Stimulated activated naive CD8-positive, alpha-beta T cell treated with anti-CD3 and anti-CD28 coated beads, Interleukin-15, Interleukin-2, amounts not matched to agents 100 U/mL and 50 U/mL, for 24 hours (primary cell): ENCODE measurements around the gene TMEM130.
A peak's percentile ranks its signal among the peaks of the same experiment; 100 is the strongest.

ENCODE experiments used
- ATAC-seq: fragments of 150-1000 bp; cut with Tn5 transposase; one replicate; pipeline ENCODE4 v1.10.0; 2021
- DNase-seq: peaks from one replicate; pipeline ENCODE4 v3.0.0; 2021

The TMEM130 gene

GRCh38 chr7:98808751-98809460, 60.9 kb downstream of the TMEM130 start:
- ATAC-seq = no peak

DNA sequence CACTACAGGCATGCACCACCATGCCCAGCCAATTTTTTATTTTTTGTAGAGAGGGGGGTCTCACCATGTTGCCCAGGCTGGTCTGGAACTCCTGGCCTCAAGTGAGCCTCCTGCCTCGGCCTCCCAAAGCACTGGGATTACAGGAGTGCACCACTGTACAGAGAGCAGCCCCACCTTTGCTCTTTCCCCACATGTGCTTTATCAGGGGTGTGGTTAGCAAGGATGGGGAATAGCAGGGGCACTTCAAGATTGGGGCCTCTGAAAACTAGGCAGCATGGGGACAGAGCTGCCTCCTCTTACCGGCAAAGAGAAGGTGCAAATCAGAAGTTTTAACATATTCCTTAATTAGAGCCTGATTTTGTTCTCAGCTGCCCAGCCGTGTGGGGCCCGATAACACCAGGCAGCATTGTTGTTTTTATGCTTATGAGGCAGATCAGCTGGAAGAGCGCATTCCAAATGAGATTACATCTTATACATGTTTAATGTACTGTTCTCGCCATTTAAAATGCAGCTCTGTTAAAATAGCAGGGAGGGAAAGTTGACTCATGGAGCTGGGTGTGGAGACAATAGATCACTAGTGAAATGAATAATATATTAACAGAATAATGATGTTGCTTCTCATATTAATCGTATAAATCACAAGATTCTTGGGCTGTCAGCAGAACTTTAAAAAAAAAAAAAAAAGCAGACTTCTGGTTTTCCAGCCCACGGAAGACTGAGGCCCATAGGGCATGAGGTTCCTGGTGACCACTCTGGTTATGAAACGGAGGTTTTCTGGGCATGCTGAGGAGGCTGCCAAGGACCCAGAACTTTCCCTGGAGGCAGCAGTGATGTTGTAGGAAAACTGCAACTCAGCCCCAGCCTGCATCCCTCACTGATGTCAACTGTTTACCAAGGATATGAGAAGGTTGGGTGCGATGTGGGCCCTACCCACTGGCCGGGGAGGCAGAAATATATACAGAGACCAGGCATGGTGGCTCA, 62.5 kb downstream of the TMEM130 start:
- DNase-seq (no peak), ATAC-seq (no peak)

More at GRCh38 chr7:98808751-98809460, 60.9 kb downstream of the TMEM130 start:
- no peak for DNase-seq

- DNase-seq (no peak), ATAC-seq (no peak)
Observed at GRCh38 chr7:98805956-98806838, 63.6 kb downstream of the TMEM130 start.

- DNase-seq = no peak
- no peak for ATAC-seq
Observed at GRCh38 chr7:98802781-98803110, 67.1 kb downstream of the TMEM130 start.

DNA sequence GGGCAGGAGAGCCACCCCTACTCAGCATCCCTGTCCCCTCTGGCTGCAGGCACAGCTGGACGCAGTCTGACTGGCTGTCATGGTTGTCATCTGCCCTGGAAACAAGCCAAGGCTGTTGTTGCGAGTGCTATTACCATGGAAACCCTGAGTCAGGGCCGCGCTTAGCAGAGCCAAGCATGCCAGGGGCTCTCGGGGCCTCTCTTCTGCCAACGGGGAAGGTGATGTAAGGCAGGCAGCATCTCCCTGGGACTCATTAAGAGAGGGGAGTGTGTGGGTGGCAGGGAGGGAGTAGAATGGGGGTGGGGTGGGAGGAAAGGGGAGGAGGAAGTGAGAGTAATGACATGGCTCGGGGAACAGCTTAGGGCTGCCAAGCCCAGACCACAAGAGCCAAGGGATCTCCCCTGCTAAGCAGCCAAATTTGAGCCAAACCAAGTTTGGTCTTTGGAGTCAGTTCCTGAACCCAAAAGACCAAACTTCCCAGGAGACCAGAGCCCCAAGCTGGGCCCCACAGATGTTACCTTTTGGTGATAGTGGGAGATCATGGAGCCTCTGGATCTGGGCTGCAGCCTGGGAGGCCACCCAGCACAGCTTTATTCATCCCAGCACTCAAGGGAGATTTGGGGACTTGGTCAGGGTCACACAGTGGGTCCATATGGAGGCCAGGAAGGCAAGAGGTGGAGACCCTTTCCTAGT, 67.6 kb downstream of the TMEM130 start:
- peak; percentile 77 for ATAC-seq

DNA sequence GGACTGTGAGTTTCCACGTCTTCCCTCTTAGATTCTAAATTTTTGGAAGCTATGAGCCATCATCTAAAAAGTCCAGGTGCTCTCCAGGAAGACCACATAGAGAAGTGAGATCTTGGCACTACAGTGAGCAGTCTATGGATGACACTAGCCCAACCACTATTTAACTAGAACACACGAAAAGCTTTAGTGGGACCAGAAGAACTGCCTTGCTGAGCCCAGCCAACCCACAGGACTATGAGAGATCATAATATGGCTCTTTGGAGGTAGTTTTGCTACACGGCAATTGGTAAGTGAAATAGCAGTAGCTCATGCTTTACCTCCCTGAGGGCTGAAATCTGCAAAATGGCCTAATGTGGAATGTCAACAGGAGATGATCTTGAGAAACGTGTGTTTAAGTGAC, 68.8 kb downstream of the TMEM130 start:
- DNase-seq (no peak), ATAC-seq (no peak)

More for the DNA sequence above, 67.6 kb downstream of the TMEM130 start:
- DNase-seq = peak; percentile 30

- no peak for DNase-seq
Observed at GRCh38 chr7:98797150-98797549, 72.7 kb downstream of the TMEM130 start.

More at GRCh38 chr7:98797150-98797549, 72.7 kb downstream of the TMEM130 start:
- no peak for ATAC-seq
